Hepatic stellate cell (primary cell): ENCODE measurements around the gene SLC25A4.
"Not testable (repeated sequence)": the region's sequence is repeated elsewhere in the genome, so short reads cannot be mapped to it uniquely, and the experiment has no call there.

Experiments used
- DNase-seq: peaks from one replicate; pipeline ENCODE4 v3.0.0; 2011; ENCODE audit warnings: low spot score

The SLC25A4 gene

DNA sequence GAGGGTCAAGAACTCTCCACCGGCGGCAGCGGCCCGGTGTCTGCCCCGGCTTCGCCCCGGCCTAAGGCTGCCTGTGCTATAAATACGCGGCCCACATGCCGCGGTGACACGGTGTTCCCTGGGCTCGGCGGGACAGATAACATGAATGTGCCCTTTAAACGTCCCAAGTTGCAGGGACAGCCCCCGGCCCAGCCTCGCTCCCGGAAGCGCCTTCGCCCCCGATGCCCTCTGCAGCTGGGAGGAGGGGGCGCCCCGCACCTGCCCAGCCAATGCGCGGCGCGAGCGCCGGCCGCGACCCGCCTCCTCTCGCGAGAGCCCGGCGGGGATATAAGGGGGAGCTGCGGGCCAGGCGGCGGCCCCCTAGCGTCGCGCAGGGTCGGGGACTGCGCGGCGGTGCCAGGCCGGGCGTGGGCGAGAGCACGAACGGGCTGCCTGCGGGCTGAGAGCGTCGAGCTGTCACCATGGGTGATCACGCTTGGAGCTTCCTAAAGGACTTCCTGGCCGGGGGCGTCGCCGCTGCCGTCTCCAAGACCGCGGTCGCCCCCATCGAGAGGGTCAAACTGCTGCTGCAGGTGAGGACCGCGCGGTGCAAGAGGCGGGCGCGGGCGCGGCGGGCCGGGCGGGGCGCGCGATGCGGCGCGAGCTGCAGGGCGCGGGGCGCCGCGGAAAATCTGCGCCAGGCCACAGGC, at the start of gene SLC25A4:
Gene SLC25A4 (plus strand): TSS at position 355 of the 689 bp plus-strand sequence. CDS start 107 bp downstream, at position 462.
- peak; percentile 86 for DNase-seq

DNA sequence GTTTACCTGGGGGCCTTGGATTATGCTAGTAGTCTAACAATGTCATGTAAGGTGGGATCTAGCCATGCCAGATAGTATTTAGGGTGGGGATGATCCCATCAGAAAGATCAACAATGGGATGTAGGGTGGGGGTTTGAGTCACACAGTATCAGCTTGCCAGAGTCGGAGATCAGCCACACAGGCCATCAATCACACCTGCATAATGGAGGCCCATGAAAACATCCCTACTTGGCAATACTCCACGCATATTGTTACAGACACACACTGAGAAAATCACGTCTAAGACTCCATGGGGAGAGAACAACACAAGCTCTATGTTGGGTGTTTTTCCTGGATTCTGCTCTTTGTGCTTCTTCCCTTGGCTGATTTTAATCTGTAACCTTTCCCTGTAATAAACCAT, 49.5 kb upstream of the SLC25A4 start:
- DNase-seq = no peak

DNA sequence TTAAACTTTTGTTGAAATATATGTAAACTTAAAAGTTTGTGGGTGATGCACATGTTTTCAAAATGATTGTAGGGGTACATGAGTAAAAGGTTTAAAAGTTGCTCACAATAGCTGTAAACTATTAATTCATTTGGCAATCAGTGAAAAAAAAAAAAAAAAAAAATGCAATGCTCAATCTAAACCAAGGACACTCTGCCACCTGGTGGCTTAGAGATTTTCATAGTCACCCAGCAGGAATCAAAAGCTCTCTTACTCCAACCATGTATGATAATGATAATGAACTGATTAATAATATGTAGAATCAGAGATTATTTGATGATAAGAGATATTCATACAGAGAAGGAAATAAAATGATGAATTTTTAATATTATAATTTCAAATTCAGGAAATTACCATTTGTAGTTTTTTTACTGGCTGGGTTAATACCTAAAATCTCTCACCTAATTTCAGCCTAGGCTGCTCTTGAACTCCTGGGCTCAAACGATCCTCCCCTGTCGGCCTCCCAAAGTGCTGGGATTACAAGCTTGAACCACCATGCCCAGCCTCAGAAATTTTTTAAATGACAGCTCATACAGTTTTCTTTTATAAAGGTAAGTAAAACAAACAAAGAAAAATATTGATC, 46.9 kb upstream of the SLC25A4 start:
- DNase-seq = peak; percentile 37

DNA sequence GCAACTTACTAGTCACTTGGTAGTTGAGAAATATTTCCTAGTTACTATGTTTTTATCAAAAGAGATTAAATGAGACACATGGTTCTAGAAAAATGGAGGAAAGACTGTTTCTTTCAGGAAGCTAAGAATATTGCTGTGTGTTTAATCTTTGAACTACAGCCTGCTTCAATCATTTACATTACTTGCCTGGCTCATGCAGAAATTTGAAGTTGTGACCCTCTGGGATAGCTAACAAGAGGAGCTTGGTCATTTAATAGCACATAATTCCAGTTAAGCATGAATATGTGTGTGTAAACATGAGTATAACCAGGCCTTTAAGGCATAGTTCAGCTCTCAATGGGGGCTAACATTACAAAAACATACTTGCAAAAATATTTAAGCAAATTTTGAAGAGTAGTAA, 44.6 kb upstream of the SLC25A4 start:
- DNase-seq = no peak

DNA sequence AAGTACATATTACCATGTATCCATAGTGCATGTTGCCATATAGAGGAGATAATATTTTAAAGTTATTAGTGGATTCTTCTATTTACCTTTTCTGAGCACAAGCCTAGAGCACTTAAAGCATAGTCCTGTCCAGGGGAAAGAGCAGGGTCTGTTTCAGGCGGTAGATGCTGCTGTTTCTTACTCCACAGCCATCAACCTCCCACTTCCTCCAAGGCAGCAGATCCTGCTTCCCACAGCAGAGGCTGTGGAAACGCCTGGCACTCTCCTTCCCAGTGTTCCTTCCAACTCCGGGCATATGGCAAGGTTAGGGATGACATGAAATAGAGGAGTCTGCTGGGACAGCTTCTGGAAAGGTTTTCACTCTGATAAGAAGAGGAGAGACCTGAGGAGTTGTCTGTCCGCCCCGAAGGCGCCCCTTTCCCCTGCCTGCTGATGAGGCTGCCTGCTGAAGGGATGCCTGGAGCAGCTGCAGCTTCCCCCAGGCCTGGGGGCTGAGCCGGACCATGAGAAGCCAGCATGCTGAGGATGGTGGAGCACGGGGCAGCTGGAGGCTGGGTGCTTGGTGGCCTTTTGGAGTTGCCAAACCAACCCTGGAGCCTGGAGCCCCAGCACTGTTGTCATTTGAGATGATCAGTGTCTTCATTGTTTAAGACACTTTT, 43.9 kb upstream of the SLC25A4 start:
- no peak for DNase-seq

DNA sequence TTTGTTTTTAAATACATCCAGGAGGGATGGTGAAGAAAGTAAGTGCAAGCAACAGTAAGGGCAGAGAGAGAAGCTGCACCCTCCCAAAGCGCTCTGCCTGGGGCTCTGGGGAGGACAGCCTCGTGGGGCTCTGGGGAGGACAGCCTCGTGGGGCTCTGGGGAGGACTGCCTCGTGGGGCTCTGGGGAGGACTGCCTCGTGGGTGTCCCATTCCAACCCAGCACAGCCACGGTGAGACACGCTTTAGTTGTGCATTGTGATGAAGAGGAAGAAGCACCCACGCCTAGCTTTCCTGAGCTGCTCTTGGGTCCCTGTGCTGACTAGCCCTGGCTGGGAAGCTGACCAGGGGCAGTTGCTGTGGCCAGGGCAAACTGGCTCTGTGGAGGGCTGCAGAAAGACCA, 43.1 kb upstream of the SLC25A4 start:
- no peak for DNase-seq

DNA sequence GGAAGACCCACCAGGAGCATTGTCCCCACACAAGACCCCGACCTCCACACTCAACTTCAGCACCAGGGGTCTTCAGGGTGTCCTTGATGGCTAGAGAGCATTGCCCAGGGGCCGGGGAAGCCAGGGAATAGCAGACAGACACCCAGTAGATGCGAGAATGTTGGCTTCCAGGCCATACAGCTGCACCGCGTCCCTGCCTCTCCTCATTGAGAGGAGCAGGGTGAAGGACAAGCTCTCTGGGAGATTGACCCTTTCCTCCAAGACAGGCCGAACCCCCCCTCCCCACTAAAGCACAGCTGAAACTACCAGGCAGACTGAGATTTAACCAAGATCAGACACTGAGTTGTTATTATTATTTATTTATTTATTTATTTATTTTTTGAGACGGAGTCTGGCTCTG, 42.6 kb upstream of the SLC25A4 start:
- DNase-seq = no peak

DNA sequence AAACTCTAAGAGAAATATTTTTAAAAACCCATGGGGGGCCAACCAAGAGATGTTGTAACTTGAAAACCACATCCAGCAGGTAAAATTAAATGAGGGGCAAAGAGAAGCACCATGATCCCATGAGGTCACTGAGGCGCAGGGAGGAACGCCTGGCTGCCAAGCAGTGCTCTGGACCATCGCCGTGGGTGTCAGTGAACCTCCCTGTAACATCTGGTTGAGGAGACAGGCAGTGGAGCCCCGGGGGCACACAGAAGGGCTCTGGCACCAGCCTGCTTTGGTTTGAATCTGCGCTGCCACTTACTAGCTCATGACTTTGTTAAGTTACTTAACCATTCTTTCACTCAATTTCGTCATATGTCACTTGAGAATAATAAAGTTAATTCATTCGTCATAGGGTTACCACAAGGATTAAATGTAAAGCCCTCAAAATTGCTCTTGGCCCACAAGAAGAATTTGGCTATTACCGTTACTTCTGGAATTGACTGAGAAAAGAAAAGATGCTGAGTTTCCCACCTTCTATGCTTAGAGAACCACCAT, 41.6 kb upstream of the SLC25A4 start:
- no peak for DNase-seq

DNA sequence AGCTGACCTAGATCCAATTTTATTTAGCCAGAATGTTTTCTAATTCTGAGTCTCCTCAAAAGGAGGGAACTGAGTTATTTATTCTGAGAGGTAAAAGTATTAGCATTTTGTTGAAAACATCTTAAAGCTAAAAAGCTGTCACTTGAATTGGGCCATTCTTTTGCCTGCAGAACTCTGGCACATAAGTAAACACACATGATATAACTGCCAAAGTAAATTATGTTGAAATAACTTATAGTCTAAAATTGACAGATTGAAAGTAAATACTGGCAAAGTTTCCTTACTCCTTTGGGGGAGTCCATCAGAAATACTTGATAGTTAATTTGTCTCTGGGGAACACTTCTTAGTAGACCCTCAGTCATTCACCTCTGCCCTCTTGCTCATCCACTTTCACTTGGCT, 38.3 kb upstream of the SLC25A4 start:
- no peak for DNase-seq

DNA sequence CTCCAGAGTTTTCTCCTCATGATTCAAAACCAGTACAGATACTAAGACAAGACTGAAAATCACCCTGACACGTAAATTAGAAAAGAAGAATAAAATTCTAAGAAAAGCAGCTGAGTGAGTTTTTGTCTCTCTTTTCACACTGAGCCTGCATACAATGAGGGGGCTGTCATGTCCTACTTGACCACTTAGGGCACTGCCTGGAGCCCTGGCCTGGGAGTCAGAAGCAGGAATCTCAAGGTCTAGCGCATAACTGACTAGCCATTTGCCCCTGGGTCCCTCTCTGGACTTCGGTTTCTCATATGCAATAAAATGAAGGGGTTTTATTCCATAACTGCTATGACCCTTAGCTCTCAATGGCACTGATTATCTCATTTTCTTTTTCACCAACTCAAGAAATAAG, 36.7 kb upstream of the SLC25A4 start:
- DNase-seq = no peak

DNA sequence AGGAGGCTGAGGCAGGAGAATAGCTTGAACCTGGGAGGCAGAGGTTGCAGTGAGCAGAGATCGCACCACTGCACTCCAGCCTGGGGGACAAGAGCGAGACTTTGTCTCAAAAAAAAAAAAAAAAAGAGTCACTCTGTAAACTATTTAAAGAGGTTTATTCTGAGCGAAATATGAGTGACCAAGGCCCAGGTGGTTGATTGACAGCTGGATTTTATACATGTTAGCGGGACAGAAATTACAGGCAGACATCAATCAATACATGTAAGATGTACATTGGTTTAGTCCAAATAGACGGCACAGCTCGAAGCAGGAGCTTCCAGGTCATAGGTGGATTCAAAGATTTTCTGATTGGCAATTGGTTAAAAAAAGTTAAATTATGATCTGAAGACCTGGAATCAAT, 35.5 kb upstream of the SLC25A4 start:
- DNase-seq = not testable (repeated sequence)

DNA sequence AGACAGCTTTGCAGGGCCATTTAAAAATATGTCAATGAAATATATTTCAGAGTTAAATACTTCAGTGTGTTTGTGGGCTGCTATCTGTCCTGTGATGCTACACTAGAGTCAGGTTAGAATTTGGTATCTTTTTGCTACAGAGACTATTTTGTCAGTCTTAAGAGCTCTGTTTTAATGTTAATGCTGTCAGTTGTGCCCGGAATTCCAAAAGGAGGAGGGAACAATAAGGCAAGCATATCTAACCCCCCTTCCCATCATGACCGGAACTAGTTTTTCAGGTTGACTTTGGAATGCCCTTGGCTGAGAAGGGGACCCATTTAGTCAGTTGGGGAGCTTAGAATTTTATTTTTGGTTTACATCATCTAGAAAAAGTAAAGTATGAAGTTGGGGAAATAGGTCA, 34.9 kb upstream of the SLC25A4 start:
- DNase-seq = no peak

DNA sequence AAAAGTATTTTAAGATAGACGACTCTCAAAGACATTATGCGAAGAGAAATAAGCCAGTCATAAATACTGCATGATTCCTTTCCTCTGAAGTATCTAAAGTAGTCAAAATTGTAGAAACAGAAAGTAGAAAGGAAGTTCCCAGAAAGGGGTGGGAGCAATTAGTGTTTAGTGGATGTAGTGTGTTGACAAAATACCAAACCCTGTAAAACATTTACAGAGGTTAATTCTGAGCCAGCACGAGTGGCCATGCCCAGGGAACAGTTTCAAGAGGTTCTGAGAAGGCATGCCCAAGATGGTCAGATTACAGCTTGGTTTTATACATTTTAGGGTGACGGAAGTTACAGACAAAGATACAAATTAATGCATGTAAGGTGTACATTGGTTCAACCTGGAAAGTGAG, 34.4 kb upstream of the SLC25A4 start:
- no peak for DNase-seq

DNA sequence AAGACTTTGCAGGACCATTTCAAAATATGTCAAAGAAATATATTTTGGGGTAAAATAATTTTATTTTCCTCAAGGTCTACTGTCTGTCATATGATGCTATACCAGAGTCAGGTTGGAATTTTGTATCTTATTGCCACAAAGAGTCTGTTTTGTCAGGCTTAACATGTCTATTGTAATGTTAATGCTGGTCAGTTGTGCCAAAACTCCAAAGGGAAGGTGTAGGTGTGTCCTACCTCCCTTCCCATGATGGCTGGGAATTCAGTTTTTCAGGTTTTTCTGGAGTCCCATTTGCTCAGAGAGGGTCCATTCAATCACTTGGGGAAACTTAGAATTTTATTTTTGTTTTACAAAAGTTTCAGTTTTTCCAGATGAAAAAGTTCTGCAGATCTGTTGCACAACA, 33.3 kb upstream of the SLC25A4 start:
- DNase-seq = no peak

DNA sequence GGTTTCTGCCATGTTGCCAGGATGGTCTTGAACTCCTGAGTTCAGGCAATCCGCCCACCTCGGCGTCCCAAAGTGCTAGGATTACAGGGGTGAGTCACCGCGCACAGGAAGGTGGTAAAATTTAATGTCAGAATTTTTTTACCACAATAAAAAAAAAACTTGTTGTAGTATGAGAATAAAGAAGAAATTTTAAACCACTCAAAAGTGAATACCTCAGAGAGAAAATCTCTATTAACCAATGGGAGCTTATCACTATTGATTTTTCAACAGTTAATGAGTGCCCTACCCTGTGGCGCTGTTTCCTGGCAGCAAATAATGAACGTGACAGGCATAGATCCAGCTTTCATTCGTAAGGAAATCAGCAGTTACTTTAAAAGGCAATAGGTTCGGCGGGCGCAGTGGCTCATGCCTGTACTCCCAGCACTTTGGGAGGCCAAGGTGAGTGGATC, 32.7 kb upstream of the SLC25A4 start:
- no peak for DNase-seq

DNA sequence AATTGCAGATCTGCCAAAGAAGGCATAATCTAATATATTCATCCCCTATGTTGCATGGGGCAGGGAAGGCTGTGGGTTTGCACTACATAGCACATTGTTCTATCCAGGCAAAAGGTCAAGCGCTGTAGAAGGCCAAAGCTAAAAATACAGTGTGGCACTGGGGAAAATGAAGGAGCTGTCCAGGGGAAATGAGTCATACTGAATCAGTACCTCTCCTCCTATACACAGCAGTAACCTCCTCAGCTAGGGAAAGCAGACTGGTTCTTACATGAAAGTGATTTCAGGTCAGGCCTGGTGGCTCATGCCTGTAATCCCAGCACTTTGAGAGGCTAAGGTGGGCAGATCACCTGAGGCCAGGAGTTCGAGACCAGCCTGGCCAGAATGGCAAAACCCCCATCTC, 31.0 kb upstream of the SLC25A4 start:
- DNase-seq = peak; percentile 88

DNA sequence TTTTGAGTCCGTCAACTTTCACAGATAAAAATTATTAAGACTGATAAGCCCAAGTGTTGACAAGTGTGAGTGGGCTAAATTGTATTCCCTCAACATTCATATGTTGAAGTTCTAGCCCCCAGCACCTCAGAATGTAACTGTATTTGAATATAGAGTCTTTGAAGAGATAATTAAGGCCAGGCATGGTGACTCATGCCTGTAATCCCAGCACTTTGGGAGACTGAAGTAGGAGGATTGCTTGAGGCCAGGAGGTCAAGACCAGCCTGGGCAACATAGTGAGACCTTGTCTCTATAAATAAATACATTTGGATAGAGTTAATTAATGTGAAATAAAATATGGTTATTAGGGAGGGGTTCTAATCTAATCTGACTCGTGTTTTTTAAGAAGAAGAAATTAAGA, 29.7 kb upstream of the SLC25A4 start:
- no peak for DNase-seq

DNA sequence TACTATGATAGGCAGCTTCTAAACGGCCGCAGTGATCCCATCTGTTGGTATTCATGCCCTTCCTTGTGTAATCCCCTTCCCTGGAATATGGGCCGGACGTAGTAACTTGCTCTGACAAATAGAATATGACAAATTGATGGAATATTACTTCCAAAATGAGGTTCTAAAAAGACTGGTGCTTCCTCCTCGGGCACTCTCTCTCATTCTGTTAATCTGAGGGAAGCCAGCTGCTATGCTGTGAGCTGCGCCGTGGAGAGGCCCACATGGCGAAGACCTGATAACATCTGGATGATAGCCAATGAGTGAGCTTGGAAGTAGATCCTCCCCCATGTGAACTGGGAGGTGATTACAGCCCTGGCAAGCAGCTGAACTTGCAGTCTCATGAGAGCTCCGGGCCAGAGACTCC, 27.2 kb upstream of the SLC25A4 start:
- peak; percentile 62 for DNase-seq

DNA sequence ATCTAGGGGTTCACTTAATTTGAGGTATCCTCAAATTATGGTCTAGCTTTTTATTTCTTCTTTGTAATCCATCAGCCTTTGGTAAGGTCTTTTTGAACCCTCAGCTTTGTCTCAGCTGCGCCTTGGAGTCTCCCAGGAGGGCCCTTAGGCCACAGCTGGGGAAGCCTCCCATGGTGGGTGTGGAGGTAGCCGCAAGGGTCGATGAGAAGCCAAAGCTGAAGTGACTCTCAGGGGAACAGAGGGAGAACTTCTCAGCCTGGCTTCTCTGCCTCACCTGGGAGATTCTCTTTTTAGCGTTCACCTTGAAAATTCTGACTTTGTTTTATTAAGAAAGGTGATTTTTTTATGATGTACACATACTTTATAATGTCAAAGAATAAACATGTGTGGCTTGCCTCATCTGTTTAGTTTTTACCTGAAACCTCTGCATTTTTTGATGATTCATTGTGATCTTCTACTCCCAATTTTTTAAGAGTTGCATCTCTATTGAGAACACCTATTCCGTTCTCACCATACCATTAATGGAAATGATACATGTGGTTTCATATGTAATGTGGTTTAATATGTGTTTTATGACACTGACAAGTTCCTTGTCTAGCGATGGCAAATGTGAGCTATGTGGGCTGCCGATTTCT, 25.6 kb upstream of the SLC25A4 start:
- DNase-seq = no peak

DNA sequence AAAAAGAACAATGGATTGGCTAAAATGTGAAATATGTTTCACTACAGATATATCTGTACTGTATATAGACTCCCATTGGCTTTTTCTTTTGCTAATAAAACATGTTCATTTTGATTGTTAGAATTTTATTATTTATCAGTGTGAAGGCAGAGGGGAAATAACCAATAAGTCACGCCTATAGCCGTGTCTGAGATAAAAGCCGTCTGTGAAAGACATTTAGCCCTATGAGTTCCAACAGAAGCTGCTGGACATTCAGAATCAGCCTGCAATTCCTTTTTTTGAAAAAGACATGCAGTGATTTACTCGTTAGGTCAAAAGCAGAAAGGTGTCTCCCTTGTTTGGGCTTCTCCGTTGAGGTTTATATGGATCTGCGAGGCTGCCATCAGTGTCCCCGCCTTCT, 24.2 kb upstream of the SLC25A4 start:
- no peak for DNase-seq

DNA sequence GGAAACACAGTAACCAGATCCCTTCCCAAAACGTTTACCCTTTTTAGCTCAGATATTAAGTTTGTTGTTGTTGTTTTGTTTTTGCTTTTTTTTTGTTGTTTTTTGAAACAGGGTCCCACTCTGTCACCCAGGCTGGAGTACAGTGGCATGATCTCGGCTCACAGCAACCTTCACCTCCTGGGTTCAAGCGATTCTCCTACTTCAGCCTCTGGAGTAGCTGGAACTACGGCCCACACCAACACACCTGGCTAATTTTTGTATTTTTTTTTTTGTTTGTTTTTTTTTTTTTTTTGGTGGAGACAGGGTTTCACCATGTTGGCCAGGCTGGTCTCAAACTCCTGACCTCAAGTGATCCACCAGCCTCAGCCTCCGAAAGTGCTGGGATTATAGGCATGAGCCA, 23.6 kb upstream of the SLC25A4 start:
- not testable (repeated sequence) for DNase-seq

DNA sequence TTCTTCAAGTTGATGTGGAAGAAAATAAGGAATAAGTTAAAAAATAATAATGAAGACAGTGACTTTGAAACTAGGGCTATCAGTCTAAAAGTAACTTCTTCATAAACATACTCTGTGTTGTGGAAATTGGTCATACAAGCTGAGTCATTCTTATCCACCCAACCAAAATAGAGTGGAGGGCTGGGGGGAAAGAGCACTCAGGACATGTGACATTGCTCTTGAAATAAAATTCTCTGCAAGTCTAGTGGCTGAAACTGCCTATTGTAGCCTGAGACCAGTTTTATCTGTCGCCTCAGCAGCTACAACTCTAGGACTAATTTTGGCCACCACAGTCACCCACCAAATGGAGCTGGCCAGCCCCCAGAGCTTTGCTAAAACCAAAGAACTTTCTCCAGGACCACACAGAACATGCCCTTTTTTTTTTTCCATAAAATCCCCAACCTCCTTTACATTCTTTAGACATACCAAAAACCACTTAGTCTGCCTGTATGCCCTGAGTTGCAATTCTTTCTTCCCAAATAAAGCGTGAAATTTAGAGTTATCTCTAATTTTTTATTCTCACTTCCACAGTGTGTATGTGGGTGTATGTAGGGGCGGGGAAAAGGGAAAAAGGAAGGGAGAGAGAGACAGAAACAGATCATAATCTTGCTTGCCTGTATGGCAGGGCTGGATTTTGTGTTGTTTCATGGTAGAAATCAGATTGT, 23.0 kb upstream of the SLC25A4 start:
- DNase-seq = no peak
